Neuron (in vitro differentiated cells): ENCODE results near the gene INS.
"Not testable (repeated sequence)": the region's sequence is repeated elsewhere in the genome, so short reads cannot be mapped to it uniquely, and the experiment has no call there.

Experiments
- H2AFZ ChIP-seq: one replicate; pipeline ENCODE4 v1.6.1; 2013; ENCODE audit warnings: low read depth, mild to moderate bottlenecking, inconsistent platforms, low read length, moderate library complexity
- H3K27me3 ChIP-seq: one replicate; pipeline ENCODE4 v1.6.1; 2013; ENCODE audit warnings: low read length; ENCODE audit not compliant: insufficient read depth
- H3K36me3 ChIP-seq: one replicate; pipeline ENCODE4 v1.6.1; 2013; ENCODE audit warnings: low read length; ENCODE audit not compliant: insufficient read depth
- H3K4me1 ChIP-seq: one replicate; pipeline ENCODE4 v1.6.1; 2013; ENCODE audit warnings: low read length; ENCODE audit not compliant: insufficient read depth
- H3K4me3 ChIP-seq: 2 replicates; pipeline ENCODE4 v1.5.1; 2013; ENCODE audit warnings: mild to moderate bottlenecking, low read length, moderate library complexity
- H3K9me3 ChIP-seq: one replicate; pipeline ENCODE4 v1.6.1; 2013; ENCODE audit warnings: low read length

Gene INS

GRCh38 chr11:2129699-2130366, 31.2 kb downstream of the INS start:
- no peaks in the 10 kb centered on the region for H3K9me3 ChIP-seq

GRCh38 chr11:2129308-2129698, 31.7 kb downstream of the INS start:
- H3K27me3 ChIP-seq: peaks cover 7% of the 10 kb centered on the region
- no peak overlapping the region for H2AFZ ChIP-seq
- H3K9me3 ChIP-seq: no peaks in the 10 kb centered on the region
- H3K36me3 ChIP-seq: no peaks in the 10 kb centered on the region
- H3K4me1 ChIP-seq: no peaks in the 10 kb centered on the region
- no peak overlapping the region for H3K4me3 ChIP-seq

More at GRCh38 chr11:2129699-2130366, 31.2 kb downstream of the INS start:
- Histone ChIP-seq H2AFZ (no peak overlapping the region), H3K36me3 (no peaks in the 10 kb centered on the region), H3K4me1 (no peaks in the 10 kb centered on the region), H3K27me3 (peaks cover 11% of the 10 kb centered on the region), H3K4me3 (no peak overlapping the region)

DNA sequence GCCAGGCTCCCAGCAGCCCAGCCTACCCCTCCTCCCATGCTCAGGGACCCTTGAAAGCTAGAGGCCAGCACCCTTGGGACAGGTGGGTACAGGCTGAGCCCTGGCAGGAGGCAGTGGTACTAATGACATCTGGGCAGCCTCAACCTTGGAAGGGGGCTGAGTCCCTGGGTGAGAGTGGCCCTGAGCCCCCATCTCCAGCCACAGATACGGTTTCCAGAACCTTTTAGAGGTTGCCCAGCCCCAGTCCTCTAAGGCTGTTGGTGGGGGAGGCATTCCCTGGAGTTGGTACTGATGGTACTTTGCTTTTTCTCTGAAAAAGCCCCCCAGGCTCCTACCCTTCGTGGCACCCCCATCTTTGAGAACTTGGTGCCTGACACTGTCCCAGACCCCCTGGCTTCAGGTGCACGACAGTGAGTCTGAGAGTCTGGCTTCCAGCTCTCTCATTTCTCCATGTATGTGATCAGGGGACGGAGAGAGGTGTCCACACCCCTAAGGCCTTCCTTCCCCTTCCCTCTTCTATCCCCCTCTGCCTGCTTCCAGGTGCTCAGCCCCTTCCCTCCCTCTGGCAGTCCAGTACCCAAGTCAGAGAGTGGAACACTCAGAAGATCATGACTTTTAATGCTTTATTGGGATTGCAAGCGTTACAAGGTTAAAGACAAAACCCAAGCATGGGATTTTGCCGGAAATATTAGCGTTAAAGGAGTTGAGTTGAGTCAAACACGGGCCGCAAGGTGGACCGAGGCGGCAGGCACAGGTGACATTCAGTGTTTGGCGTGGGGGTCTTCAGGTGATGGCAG, 32.3 kb downstream of the INS start:
- H3K9me3 ChIP-seq: no peaks in the 10 kb centered on the region
- peaks cover 7% of the 10 kb centered on the region for H3K27me3 ChIP-seq
- H3K4me3 ChIP-seq: no peak overlapping the region
- no peaks in the 10 kb centered on the region for H3K36me3 ChIP-seq
- no peaks in the 10 kb centered on the region for H3K4me1 ChIP-seq
- H2AFZ ChIP-seq: no peak overlapping the region

- Histone ChIP-seq H3K4me3 (no peak overlapping the region), H3K9me3 (no peaks in the 10 kb centered on the region), H2AFZ (no peak overlapping the region), H3K36me3 (no peaks in the 10 kb centered on the region), H3K4me1 (no peaks in the 10 kb centered on the region), H3K27me3 (peaks cover 3% of the 10 kb centered on the region)
Observed at GRCh38 chr11:2128130-2128510, 32.9 kb downstream of the INS start.

GRCh38 chr11:2127482-2128129, 33.4 kb downstream of the INS start:
- H3K36me3 ChIP-seq: no peaks in the 10 kb centered on the region
- no peaks in the 10 kb centered on the region for H3K27me3 ChIP-seq
- H2AFZ ChIP-seq: no peak overlapping the region
- no peaks in the 10 kb centered on the region for H3K9me3 ChIP-seq
- no peaks in the 10 kb centered on the region for H3K4me1 ChIP-seq
- no peak overlapping the region for H3K4me3 ChIP-seq

- Histone ChIP-seq H3K9me3 (no peaks in the 10 kb centered on the region), H3K27me3 (peaks cover 5% of the 10 kb centered on the region), H3K4me1 (no peaks in the 10 kb centered on the region), H3K36me3 (no peaks in the 10 kb centered on the region), H2AFZ (no peak overlapping the region), H3K4me3 (no peak overlapping the region)
Observed at GRCh38 chr11:2126520-2127085, 34.4 kb downstream of the INS start.

- not testable (repeated sequence) for H3K4me3 ChIP-seq, H3K4me1 ChIP-seq, H3K9me3 ChIP-seq, H2AFZ ChIP-seq, H3K36me3 ChIP-seq
- peaks cover 16% of the 10 kb centered on the region for H3K27me3 ChIP-seq
Observed at GRCh38 chr11:2124736-2125484, 36.1 kb downstream of the INS start.

DNA sequence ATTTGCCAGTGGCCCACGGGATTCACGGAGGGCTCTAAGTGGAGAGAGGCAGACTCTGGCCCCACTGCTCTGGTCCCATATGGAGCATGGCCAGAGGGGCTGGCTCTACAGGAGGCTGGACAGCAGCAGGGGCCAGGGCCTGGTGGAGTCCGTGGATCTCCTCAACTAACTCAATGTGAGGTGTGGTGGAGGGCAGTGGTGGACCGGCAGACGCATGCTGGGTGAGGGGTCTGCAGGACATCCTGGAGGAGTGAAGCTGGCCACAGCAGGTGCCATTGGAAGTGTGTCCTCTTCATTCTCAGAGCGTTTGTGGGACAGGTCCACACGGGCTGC, 37.4 kb downstream of the INS start:
- Histone ChIP-seq H3K4me1 (no peaks in the 10 kb centered on the region), H2AFZ (no peak overlapping the region), H3K9me3 (no peaks in the 10 kb centered on the region), H3K27me3 (peaks cover 16% of the 10 kb centered on the region), H3K36me3 (no peaks in the 10 kb centered on the region), H3K4me3 (no peak overlapping the region)

GRCh38 chr11:2122907-2123627, 37.9 kb downstream of the INS start:
- no peaks in the 10 kb centered on the region for H3K4me1 ChIP-seq
- peaks cover 16% of the 10 kb centered on the region for H3K27me3 ChIP-seq
- H3K4me3 ChIP-seq: no peak overlapping the region
- H3K9me3 ChIP-seq: no peaks in the 10 kb centered on the region
- no peak overlapping the region for H2AFZ ChIP-seq
- H3K36me3 ChIP-seq: no peaks in the 10 kb centered on the region

DNA sequence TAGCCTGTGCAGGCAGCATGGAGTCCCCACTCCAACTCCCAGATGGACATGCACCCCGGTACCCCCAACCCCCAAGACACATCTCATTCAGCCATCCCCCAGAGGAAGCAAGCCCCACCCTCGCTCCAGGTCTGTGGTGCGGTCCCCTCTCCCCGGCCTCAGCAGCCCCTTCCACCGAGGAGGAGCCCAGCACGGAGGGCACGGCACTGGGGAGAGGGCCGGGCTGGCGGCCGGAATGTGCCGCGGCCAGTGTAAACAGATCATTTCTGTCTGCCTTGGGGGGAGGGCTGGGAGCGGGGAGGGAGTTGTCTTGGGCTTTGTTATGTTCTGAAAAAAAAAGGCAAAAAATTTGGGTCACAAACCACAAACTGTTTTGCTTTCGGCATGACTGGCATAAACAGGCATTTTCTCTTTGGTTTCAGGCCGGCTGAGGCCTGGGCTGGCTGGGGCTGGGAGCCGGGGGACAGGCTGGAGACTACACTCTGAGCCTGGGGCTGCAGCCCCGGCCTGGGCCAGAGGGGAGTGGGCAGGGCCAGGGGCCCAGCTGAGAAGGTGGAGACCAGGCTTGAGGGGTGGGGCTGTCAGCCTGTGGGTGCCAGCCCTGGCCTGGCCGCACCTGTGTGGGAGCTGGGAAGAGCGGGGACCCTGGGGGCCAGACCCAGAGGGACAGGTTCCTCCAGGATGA, 38.6 kb downstream of the INS start:
- H3K4me1 ChIP-seq: no peaks in the 10 kb centered on the region
- no peak overlapping the region for H2AFZ ChIP-seq
- H3K27me3 ChIP-seq: peaks cover 16% of the 10 kb centered on the region
- no peak overlapping the region for H3K4me3 ChIP-seq
- no peaks in the 10 kb centered on the region for H3K36me3 ChIP-seq
- H3K9me3 ChIP-seq: no peaks in the 10 kb centered on the region

DNA sequence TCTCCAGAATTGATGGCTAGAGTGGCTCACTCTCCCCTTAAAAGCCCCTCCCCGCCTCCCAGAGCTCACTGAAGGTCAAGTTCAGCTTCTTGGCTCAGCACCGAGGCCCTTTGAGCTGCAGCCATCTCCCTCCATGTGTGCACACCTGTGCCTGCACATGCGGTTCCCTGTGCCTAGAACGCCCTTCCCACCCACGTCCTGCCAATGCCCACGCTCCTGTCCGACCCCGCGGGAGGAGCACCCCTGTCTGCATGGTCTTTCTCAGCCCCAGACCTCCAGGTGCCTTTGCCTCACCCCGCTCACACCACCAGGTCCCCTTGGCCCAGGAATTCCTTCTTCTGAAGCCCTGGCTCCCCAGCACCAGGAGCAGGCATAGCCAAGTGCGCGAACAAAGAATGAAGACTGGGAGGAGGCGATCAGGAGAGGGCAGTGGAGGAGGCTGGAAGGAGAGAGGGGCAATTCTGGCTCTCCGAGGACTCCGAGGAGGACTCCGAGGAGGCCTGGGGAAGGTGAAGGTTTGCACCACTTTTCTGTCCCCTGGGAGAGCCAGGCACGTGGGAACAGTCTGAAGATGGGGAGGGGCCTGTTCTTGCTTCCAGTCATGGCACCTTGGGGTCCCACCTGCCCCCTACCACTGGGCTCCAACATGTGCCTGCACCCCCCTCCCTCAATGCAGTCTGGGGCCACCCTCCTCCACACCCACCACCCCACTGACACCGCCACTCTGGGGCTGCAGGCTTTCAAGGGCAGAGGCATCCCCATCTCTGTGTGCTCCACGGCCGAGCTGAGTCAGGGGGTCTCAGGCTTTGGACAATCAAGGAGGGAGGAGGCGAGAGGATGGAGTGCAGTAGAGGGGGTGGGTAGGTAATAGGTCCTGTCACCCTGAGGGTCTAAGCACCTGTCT, 39.5 kb downstream of the INS start:
- Histone ChIP-seq H3K9me3 (peaks cover 3% of the 10 kb centered on the region), H3K4me1 (no peaks in the 10 kb centered on the region), H3K4me3 (no peak overlapping the region), H3K27me3 (peaks cover 16% of the 10 kb centered on the region), H3K36me3 (no peaks in the 10 kb centered on the region), H2AFZ (no peak overlapping the region)
